K562 (cell line): Measurements from ENCODE around the gene FXYD4. TPM values are rescaled to one million over a fixed set of nuclear protein-coding genes. Genes with fewer than 3 reads are reported as not detected.

Experiments used
- CHD1 ChIP-seq: fragments of 200-600 bp; sonication (generic); IDR thresholded peaks from one replicate; pipeline ENCODE4 v1.6.1; 2012; ENCODE audit warnings: mild to moderate bottlenecking, moderate library complexity, low read length, inconsistent platforms
- MYBL2 ChIP-seq, 2 experiments: fragments of 450-650 bp in 1 of 2; sonication (generic) in 1 of 2; formaldehyde crosslinking in 1 of 2; IDR thresholded peaks; 2 replicates each; pipeline versions ENCODE4 v1.6.1 to v1.8.1; 2017 to 2022; ENCODE audit warnings: borderline replicate concordance in 1 of 2, inconsistent platforms in 1 of 2, low read depth in 1 of 2, mild to moderate bottlenecking in 1 of 2, missing genetic modification reagents in 1 of 2, moderate library complexity in 1 of 2
- NFE2 ChIP-seq: IDR thresholded peaks from 2 replicates; pipeline ENCODE4 v1.6.1; 2014; ENCODE audit warnings: antibody characterized with exemption, low read depth
- PRMT5 ChIP-seq: sonication (generic); formaldehyde crosslinking; IDR thresholded peaks from 2 replicates; pipeline ENCODE4 v1.5.0; 2020; ENCODE audit warnings: missing genetic modification reagents
- RREB1 ChIP-seq: fragments of 250-450 bp; sonication (Bioruptor Pico); IDR thresholded peaks from 2 replicates; pipeline ENCODE4 v1.4.0; 2020
- SETDB1 ChIP-seq: IDR thresholded peaks from one replicate; pipeline ENCODE4 v1.6.1; 2012; ENCODE audit warnings: low read length, control low read depth, inconsistent platforms
- SMAD4 ChIP-seq: fragments of 250-450 bp; sonication (Bioruptor Pico); conservative IDR thresholded peaks from 2 replicates; pipeline ENCODE4 v1.8.0; 2021; ENCODE audit warnings: inconsistent platforms, mild to moderate bottlenecking, moderate library complexity
- TBP ChIP-seq: optimal IDR thresholded peaks from 2 replicates; pipeline ENCODE3; 2011; ENCODE audit warnings: low read depth, low read length, improper control_type of control experiment
- ZNF609 ChIP-seq: sonication (generic); formaldehyde crosslinking; IDR thresholded peaks from 2 replicates; pipeline ENCODE4 v1.8.1; 2023; ENCODE audit warnings: missing genetic modification reagents, mild to moderate bottlenecking, borderline replicate concordance
- polyA plus RNA-seq, 8 experiments: library from polyadenylated mRNA; depleted of rRNA in 4 of 8; stranded (reverse) in 5 of 8; unstranded in 3 of 8; fragments of >200 nt; fragmentation: Nextera tagmentation in 2 of 8; fragmentation: Illumina TruSeq in 1 of 8; extraction: Ambion mirVana in 2 of 8; extraction: Trizol in 1 of 8; gene quantifications; 2 replicates each; pipeline versions ENCODE4 v1.2.1 to v1.2.3, GENCODE V29; 2011 to 2014; ENCODE audit warnings: inconsistent platforms in 1 of 8, missing spikeins in 1 of 8
- total RNA-seq, 7 experiments: library from RNA; depleted of rRNA in 6 of 7; stranded (reverse); fragments of >200 nt in 6 of 7; fragmentation: Illumina TruSeq in 2 of 7; extraction: Trizol in 2 of 7; gene quantifications; 2 replicates each; pipeline versions ENCODE4 v1.2.1 to v1.2.3, GENCODE V29; 2011 to 2021; ENCODE audit warnings: low replicate concordance in 1 of 7
- TF ChIP-seq, protein P1 (sequence below): fragments of 450-650 bp; IDR thresholded peaks from 2 replicates; pipeline ENCODE4 v1.6.1; 2016; ENCODE audit warnings: low read depth, mild to moderate bottlenecking, moderate library complexity
- TF ChIP-seq, protein P2 (sequence below): sonication (generic); formaldehyde crosslinking; IDR thresholded peaks from 2 replicates; pipeline ENCODE4 v1.8.0; 2022; ENCODE audit warnings: missing genetic modification reagents, mild to moderate bottlenecking, moderate library complexity, borderline replicate concordance
- TF ChIP-seq, protein P3 (sequence below): fragments of 450-650 bp; IDR thresholded peaks from 2 replicates; pipeline ENCODE4 v1.6.1; 2016; ENCODE audit warnings: missing biosample characterization, missing genetic modification characterization

The FXYD4 gene
- total and polyA plus RNA-seq, 9 of the 15 experiments (the other 6 are each of a cell fraction or from before 2014, with no cell fraction given): not detected

DNA sequence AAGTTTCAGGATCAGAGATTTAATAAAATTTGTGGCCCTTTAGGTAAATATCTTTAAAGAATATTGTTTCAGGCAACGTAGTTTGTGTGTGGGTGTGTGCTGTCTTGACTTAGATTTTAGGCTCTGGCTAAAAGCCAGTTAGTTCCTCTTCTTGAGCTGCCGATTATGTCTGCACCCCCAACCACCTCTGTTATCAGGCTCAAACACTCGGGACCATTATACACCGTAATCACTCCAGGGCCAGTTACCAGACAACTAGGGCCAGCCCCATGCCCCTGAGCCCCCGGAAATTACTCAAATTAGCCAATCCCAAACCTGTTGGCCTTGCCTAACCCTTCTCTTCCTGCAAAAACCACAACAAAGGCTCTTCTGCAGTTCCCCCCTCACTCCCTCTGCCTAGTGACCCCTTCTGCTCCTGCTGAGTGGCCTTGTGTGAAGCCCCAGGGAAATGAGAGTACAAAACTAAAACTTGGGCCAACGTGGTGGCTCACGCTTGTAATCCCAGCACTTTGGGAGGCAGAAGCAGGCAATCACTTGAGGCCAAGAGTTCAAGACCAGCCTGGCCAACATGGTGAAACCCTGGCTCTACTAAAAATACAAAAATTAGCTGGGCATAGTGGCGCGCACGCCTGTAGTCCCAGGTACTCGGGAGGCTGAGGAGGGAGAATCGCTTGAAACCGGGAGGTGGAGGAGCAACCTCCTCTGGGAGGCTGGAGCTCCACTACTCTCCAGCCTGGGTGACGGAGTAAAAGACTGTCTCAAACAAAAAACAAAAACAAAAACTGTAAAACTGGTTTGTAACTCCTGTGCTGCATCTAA, 46.7 kb downstream of the FXYD4 start (continued):
- TF ChIP-seq RREB1 (CRISPR knock-in tag): peak; percentile 91; the same call in 1 of the 2 replicates
- TF ChIP-seq, protein P1, sequence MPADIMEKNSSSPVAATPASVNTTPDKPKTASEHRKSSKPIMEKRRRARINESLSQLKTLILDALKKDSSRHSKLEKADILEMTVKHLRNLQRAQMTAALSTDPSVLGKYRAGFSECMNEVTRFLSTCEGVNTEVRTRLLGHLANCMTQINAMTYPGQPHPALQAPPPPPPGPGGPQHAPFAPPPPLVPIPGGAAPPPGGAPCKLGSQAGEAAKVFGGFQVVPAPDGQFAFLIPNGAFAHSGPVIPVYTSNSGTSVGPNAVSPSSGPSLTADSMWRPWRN: peak; percentile 97
- TF ChIP-seq ZNF609 (CRISPR knock-in tag): peak; percentile 80; the same call in 1 of the 2 replicates
- peak; percentile 99 for TF ChIP-seq SMAD4
- TF ChIP-seq CHD1: no peak
- TF ChIP-seq SETDB1: no peak
- no peak for TF ChIP-seq TBP
- TF ChIP-seq MYBL2 (IDR thresholded peaks at IDR 0.05; ENCODE audit: low read depth): peak; percentile 64; the same call in 1 of the 2 replicates
- no peak for TF ChIP-seq MYBL2 (CRISPR knock-in tag; IDR thresholded peaks at IDR 0.05; ENCODE audit: borderline replicate concordance)
- peak; percentile 71 for TF ChIP-seq NFE2
- TF ChIP-seq, protein P2, sequence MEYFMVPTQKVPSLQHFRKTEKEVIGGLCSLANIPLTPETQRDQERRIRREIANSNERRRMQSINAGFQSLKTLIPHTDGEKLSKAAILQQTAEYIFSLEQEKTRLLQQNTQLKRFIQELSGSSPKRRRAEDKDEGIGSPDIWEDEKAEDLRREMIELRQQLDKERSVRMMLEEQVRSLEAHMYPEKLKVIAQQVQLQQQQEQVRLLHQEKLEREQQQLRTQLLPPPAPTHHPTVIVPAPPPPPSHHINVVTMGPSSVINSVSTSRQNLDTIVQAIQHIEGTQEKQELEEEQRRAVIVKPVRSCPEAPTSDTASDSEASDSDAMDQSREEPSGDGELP (CRISPR knock-in tag): peak; percentile 79
- no peak for TF ChIP-seq PRMT5 (CRISPR knock-in tag)
- TF ChIP-seq, protein P3, sequence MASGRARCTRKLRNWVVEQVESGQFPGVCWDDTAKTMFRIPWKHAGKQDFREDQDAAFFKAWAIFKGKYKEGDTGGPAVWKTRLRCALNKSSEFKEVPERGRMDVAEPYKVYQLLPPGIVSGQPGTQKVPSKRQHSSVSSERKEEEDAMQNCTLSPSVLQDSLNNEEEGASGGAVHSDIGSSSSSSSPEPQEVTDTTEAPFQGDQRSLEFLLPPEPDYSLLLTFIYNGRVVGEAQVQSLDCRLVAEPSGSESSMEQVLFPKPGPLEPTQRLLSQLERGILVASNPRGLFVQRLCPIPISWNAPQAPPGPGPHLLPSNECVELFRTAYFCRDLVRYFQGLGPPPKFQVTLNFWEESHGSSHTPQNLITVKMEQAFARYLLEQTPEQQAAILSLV (tag): peak; percentile 84
